ENCODE results near the gene TMEM131L.
A peak's percentile ranks its signal among the peaks of the same experiment; 100 is the strongest.
"Not testable (repeated sequence)": the region's sequence is repeated elsewhere in the genome, so short reads cannot be mapped to it uniquely, and the experiment has no call there.

TMEM131L gene

GRCh38 chr4:153528705-153529485, 62.7 kb downstream of the TMEM131L start:
- peak; percentile 33 for DNase-seq

- no peak for DNase-seq
Measured at GRCh38 chr4:153529646-153530045, 63.5 kb downstream of the TMEM131L start.

DNA sequence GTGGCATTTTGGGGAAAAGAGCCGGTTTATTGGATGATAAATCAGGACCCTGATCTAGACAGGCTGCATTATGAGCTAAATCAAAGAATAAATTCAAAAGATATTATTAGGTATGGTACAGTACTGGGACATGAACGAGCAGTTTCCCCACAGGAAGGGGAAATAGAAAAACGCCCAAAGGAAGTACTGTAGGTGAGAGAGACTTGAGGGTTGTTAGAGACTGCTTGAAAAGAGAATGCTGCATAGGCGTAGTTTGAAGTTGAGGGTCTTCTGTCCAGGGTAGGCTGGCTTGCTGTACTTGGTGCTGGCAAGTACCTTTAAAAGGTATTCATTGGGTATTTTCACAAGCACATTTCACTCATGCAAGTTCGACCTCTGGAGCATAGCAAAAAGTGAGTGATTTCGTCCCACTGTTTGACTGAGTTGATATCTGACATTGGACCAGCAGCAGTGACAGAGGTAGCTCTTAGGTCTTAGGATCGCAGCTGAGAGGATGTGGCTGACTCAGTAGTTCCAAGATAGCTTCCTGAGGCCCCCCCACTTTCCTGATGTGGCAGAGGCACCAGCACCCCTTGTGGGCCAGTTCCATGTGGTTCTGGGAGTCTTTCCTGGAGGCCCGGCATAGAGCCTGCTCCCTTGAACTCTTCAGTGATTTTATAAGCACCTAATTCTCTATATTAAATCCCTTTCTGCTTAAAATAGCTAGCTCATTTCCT, 64.3 kb downstream of the TMEM131L start:
- peak; percentile 32 for DNase-seq

DNA sequence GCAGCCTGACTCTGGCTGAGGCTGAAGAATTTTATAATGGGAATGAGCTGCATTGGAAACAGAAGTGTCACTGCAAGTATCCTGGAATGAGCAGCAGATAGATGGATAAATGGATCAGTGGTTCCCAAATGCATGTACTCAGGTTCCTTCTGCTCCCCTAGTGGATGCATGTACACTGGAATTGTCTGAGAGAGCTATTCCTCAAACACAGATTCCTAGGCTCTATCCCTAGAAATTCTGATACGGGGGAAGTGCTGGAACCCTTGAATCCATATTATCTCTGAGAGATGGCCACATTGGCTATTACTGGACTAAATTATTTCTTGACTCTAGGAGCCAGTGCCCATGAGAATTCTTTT, 64.8 kb downstream of the TMEM131L start:
- no peak for DNase-seq

- DNase-seq = no peak
Measured at GRCh38 chr4:153531976-153532626, 65.9 kb downstream of the TMEM131L start.

DNA sequence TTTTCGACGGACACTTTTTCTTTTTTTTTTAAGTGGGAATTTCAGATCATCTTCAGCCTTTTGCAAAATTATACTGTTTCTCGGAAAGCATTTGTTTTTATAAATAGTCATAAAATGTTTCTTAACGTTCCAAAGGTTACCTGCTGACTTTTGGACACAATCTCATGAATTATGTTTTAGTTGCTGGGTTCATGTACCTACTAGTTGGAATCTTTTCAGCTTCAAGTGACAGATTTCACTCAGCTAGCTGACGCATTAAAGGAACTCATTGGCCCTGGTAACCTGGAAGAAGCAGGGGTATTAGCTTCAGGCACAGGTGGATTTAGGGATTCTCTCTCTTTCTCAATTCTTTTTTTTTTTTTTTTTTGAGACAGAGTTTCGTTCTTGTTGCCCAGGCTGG, 66.5 kb downstream of the TMEM131L start:
- DNase-seq = no peak

GRCh38 chr4:153533387-153533786, 67.2 kb downstream of the TMEM131L start:
- DNase-seq = no peak

DNA sequence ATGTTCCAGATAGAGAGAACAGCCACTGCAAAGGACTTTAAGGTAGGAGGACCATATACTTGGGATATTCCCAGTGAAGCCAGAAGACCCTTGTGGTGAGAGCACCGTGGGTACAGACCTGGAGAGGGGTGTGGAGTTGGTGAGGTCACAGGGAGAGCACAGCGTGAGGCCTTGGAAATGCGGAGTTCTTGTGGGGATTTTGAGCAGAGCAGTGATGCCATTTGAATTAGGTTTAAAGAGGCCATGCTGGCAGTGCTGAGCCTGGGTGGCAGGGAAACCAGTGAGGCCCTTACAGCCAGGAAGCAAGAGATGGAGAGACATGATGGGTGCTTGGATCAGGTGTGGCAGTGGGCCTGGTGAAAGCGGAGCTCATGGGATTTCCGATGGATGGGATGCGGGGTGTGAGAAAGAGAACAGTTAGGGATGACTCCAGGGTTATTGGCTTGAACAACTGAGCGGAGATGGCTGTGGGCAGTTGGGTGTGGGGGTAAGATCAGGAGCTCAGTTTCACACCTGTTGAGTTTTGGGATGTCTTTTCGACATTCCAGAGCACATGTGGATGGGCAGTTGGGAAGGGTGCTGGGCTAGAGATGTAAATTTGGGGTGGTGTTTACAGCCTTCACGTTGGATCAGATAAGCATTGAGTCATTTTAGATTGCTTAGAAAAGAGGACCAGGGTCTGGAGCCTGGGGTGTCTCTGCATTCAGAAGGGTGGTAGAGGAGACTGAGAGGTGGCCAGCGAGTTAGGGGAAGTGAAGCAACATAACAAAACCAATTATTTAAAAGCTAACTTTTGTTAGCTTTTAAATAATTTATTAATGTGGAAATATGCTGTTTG, 68.9 kb downstream of the TMEM131L start:
- no peak for DNase-seq

DNA sequence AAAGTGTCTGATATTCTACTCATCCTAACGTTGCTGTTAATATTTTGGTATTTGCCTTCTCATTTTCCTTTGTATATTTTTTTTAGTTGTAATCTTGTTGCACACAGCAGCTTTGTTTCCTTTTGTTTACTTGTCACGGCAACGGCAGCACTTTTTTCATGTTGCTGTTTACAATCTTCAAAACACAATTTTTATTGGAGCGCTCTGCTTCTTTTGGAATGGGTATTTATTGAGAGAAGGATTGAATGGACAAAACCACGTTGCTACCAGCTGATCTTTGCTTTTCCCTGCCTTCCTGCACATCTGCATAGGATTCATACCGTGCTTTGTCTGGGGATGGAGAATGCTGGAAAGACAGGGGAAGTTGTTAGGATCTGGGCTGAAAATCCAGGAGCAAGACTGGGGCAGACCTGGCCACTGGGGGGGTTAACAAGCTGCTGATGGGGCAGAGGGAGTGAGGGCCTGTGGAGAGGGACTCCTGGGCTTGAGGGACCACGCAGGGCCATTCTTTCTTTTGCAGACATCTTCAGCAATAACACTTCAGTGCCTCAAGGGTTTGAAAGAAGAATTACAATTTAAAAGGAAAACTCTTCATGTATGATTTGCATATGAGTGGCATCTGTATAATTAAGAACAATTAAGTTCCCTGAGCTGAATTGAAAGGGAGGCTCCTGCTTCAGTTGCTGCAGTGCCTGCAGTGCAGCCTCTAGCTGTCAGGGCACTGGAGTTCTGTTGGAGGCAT, 69.8 kb downstream of the TMEM131L start:
- DNase-seq = peak; percentile 29

- no peak for DNase-seq
Measured at GRCh38 chr4:153537493-153537960, 71.4 kb downstream of the TMEM131L start.

DNA sequence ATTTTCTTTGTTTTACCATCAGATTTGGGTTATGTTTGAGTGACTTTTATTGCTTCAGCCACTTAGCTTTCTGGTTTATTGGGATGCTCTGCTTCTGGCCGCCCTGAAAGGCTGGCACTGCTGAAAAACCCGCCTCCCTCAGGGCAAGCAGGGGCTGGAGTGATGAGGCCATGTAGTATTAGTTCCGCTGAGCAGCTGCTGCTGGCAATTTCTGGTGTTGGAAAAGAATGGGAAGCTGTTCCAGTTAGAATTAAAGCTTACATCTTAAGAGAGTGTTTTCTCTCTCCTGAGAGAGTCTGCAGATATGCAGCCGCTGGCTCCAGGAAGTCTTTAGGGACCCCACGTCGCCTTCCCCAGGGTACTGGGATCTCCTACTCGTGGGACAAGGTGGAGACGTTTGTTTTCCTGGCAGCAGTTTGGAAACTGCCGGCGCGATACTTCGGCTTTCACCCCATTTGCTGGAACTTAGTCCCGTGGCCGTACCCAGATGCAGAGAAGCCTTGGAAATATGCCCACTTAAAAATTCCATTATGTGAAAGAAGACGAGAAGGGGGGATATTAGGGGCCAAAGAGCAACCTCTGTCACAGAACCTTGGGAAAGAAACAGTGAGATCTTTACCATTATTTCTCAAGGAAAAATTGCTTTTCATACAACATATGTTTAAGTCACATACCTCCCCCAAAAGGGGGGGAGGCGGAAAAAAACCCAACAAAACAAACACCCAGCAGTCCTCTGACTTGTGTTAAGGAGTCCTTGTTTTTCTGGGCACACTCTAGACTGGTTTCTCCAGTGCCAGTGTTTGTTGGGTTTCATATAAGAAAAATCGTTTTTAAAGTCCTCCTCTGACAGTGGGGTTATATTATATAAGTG, 72.6 kb downstream of the TMEM131L start:
- no peak for DNase-seq

- DNase-seq = no peak
Measured at GRCh38 chr4:153539422-153539821, 73.3 kb downstream of the TMEM131L start.

GRCh38 chr4:153541456-153542096, 75.4 kb downstream of the TMEM131L start:
- no peak for DNase-seq

DNA sequence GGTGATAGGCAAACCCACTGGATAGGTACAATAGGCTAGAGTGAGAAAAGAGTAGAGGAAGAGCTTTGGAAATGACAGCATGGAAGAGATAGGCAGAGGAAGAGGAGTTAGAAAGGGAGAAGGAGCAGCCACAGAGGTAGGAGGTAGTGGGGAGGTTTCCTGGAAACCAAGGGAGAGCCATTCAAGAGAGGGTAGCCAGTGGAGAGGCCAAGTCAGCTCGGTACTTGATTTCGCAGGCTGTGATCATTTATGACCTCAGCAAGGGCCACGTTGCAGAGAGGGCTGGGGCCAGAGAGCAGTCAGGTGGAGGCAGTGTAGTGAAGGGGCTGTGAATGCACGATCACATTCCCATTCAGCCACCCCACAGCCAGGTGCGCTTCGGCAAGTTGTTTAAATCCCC, 76.0 kb downstream of the TMEM131L start:
- no peak for DNase-seq

DNA sequence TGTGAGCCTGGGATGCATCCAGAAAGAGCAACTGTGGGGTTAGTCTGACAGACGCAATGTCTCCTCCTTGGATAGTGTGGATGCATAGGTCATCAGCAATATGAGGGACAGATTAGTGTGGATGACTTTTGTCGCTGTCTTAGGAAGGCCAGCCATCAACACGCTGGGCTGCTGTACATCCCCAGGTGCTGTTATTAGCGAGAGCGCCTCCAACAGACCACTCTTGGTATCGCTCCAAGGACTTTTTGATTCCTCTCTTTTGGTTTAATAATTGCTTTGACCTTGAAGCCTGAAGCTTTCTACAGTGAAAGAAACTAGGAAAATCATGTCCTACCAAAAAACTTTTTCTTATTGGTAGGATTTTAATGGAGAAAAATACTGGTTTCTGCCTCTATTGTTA, 76.7 kb downstream of the TMEM131L start:
- no peak for DNase-seq

- no peak for DNase-seq
Measured at GRCh38 chr4:153543351-153543750, 77.2 kb downstream of the TMEM131L start.

DNA sequence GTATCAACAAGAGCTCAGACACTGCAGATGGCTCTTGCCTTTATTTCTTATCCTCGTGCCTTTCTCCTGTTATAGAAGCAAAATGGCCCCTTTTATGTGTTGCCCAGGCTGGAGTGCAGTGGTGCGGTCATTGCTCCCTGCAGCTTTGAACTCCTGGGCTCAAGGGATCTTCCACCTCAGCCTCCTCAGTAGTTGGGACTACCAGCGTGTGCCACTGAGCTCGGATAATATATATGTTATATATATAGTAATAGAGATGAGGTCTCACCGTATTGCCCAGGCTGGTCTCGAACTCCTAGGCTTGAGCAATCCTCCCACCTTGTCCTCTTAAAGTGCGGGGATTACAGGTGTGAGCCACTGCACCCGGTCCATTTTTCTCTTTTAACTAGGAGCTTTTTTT, 79.7 kb downstream of the TMEM131L start:
- DNase-seq = no peak

DNA sequence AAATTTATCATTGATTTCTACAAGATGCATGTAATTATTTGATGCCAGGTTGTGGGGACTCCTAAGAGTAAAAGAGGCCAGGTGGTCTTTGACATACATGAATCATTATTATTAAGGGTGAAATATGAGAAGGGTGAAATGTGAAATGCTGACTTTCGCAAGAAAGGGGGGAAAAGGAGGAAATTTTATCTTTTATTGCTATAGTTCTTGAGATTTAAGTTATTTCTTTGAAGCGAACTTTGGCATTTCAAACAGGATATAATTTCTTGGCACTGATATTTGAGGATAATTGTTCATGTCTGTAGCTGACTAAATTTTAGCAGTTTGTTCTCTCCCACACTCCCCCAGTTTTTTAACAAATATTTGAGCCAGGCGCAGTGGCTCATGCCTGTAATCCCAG, 80.1 kb downstream of the TMEM131L start:
- no peak for DNase-seq

GRCh38 chr4:153547520-153547919, 81.4 kb downstream of the TMEM131L start:
- no peak for DNase-seq

GRCh38 chr4:153548907-153549306, 82.7 kb downstream of the TMEM131L start:
- DNase-seq = not testable (repeated sequence)

GRCh38 chr4:153549405-153549804, 83.2 kb downstream of the TMEM131L start:
- DNase-seq = no peak
